Neuronal stem cell (in vitro differentiated cells): ENCODE results near the gene ARF6.
A peak's percentile ranks its signal among the peaks of the same experiment; 100 is the strongest.

Experiments used
- DNase-seq: peaks from one replicate; pipeline ENCODE4 v3.0.0-alpha.2; 2013; ENCODE audit warnings: low spot score
- H2AFZ ChIP-seq: one replicate; pipeline ENCODE4 v1.6.1; 2013; ENCODE audit warnings: mild to moderate bottlenecking, low read length, inconsistent platforms
- H2AK5ac ChIP-seq: 2 replicates; pipeline ENCODE4 v1.6.1; 2013; ENCODE audit warnings: low read depth, mild to moderate bottlenecking, inconsistent platforms, low read length, moderate library complexity, mixed read lengths
- H2BK120ac ChIP-seq: 2 replicates; pipeline ENCODE4 v1.6.1; 2013; ENCODE audit warnings: low read depth, mild to moderate bottlenecking, inconsistent platforms, low read length, moderate library complexity, mixed read lengths
- H2BK12ac ChIP-seq: one replicate; pipeline ENCODE4 v1.6.1; 2013; ENCODE audit warnings: low read length, inconsistent platforms
- H2BK15ac ChIP-seq: 2 replicates; pipeline ENCODE4 v1.6.1; 2013; ENCODE audit warnings: mild to moderate bottlenecking, low read length, inconsistent platforms, mixed read lengths
- H2BK5ac ChIP-seq: one replicate; pipeline ENCODE4 v1.6.1; 2013; ENCODE audit warnings: inconsistent platforms, mild to moderate bottlenecking, low read length, moderate library complexity
- H3K14ac ChIP-seq: one replicate; pipeline ENCODE4 v1.6.1; 2013; ENCODE audit warnings: low read length, inconsistent platforms
- H3K18ac ChIP-seq: 2 replicates; pipeline ENCODE4 v1.6.1; 2013; ENCODE audit warnings: low read length, inconsistent platforms
- H3K23ac ChIP-seq: 2 replicates; pipeline ENCODE4 v1.6.1; 2013; ENCODE audit warnings: low read depth, mild to moderate bottlenecking, mixed read lengths, low read length, inconsistent platforms; ENCODE audit not compliant: poor library complexity
- H3K27ac ChIP-seq: replicated peaks from 3 replicates; pipeline ENCODE4 v1.5.1; 2013; ENCODE audit warnings: low read length, inconsistent platforms
- H3K27me3 ChIP-seq, 3 experiments: 2 replicates each; pipeline ENCODE4 v1.6.1; 2013; ENCODE audit warnings: low read length in 3 of 3, mild to moderate bottlenecking in 2 of 3, inconsistent platforms in 1 of 3, low read depth in 1 of 3, mixed read lengths in 1 of 3, moderate library complexity in 1 of 3; ENCODE audit not compliant: control insufficient read depth in 3 of 3, insufficient read depth in 3 of 3
- H3K36me3 ChIP-seq, 2 donors: replicated peaks in 1 of 2; 2 replicates each; pipeline ENCODE4 v1.6.1; 2013; ENCODE audit warnings: low read length in 2 of 2; ENCODE audit not compliant: control insufficient read depth in 2 of 2, insufficient read depth in 2 of 2
- H3K4ac ChIP-seq: 2 replicates; pipeline ENCODE4 v1.6.1; 2013; ENCODE audit warnings: inconsistent platforms, mild to moderate bottlenecking, low read length, moderate library complexity
- H3K4me1 ChIP-seq, 2 donors: 1 replicate in 1 of 2; 2 replicates in 1 of 2; pipeline ENCODE4 v1.6.1; 2013; ENCODE audit warnings: low read length in 2 of 2, low read depth in 1 of 2; ENCODE audit not compliant: control insufficient read depth in 2 of 2, insufficient read depth in 1 of 2
- H3K4me2 ChIP-seq: one replicate; pipeline ENCODE4 v1.6.1; 2013; ENCODE audit warnings: mild to moderate bottlenecking, low read length, inconsistent platforms; ENCODE audit not compliant: insufficient read depth, poor library complexity, severe bottlenecking
- H3K4me3 ChIP-seq, 2 donors: 2 replicates each; pipeline ENCODE4 v1.5.1; 2013; ENCODE audit warnings: low read length in 2 of 2, mild to moderate bottlenecking in 2 of 2, inconsistent platforms in 1 of 2, moderate library complexity in 1 of 2
- H3K79me1 ChIP-seq: one replicate; pipeline ENCODE4 v1.6.1; 2013; ENCODE audit warnings: low read depth, mild to moderate bottlenecking, inconsistent platforms, low read length, moderate library complexity
- H3K9ac ChIP-seq: one replicate; pipeline ENCODE4 v1.6.1; 2013; ENCODE audit warnings: mild to moderate bottlenecking, low read depth, low read length, inconsistent platforms; ENCODE audit not compliant: poor library complexity
- H3K9me3 ChIP-seq, 2 donors: replicated peaks in 1 of 2; 2 replicates each; pipeline versions ENCODE3 to v1.6.1; 2013; ENCODE audit warnings: low read length in 2 of 2, mild to moderate bottlenecking in 2 of 2, inconsistent platforms in 1 of 2, low read depth in 1 of 2, mixed read lengths in 1 of 2, moderate library complexity in 1 of 2; ENCODE audit not compliant: control insufficient read depth in 2 of 2, insufficient read depth in 1 of 2
- H4K8ac ChIP-seq: one replicate; pipeline ENCODE4 v1.6.1; 2013; ENCODE audit warnings: low read depth, mild to moderate bottlenecking, inconsistent platforms, low read length, moderate library complexity
- H4K91ac ChIP-seq: one replicate; pipeline ENCODE4 v1.6.1; 2013; ENCODE audit warnings: low read length, low read depth, mild to moderate bottlenecking, inconsistent platforms; ENCODE audit not compliant: poor library complexity
- WGBS, 2 donors: extraction: QIAGEN DNeasy Blood & Tissue Kit; methylation state at CpG; one replicate each; pipeline ENCODE4 v1.1.7; 2013; ENCODE audit warnings: missing lambda C conversion rate in 2 of 2, mixed read lengths in 1 of 2; ENCODE audit not compliant: insufficient read length in 2 of 2, insufficient replicate concordance in 1 of 2; ENCODE audit errors: extremely low coverage in 2 of 2; 5-methylcytosine and 5-hydroxymethylcytosine counted together

Gene ARF6

GRCh38 chr14:49857427-49858003 is 35.4 kb upstream of the ARF6 start:
- Histone ChIP-seq H3K4me2 (no peak overlapping the region), H2BK12ac (no peak overlapping the region), H3K14ac (no peak overlapping the region), H3K9ac (no peak overlapping the region), H3K79me1 (peaks cover under 1% of the 10 kb centered on the region), H4K91ac (no peak overlapping the region), H3K36me3 (no peaks in the 10 kb centered on the region), H2BK5ac (no peak overlapping the region), H2AFZ (no peak overlapping the region), H2AK5ac (no peak overlapping the region), H3K9me3 (no peaks in the 10 kb centered on the region), H3K27ac (no peak overlapping the region), H3K27me3 (no peaks in the 10 kb centered on the region), H2BK120ac (no peak overlapping the region), H3K4me1 (peaks cover 0 to 2% of the 10 kb centered on the region in 2 donors), H2BK15ac (no peak overlapping the region), H3K4me3 (no peak overlapping the region), H3K4ac (no peak overlapping the region), H3K23ac (no peak overlapping the region), H3K18ac (no peak overlapping the region), H4K8ac (no peak overlapping the region)
- DNase-seq = no peak
- no CpG with 5 or more reads among the region's 6 CpGs for WGBS, 2 donors

- Histone ChIP-seq H4K8ac (no peak overlapping the region), H2BK120ac (no peak overlapping the region), H4K91ac (no peak overlapping the region), H2BK15ac (no peak overlapping the region), H3K23ac (no peak overlapping the region), H2AK5ac (no peak overlapping the region), H3K4me1 (peaks cover 0 to 2% of the 10 kb centered on the region in 2 donors), H3K4me3 (no peak overlapping the region), H3K4me2 (no peak overlapping the region), H3K79me1 (no peaks in the 10 kb centered on the region), H2BK12ac (no peak overlapping the region), H3K36me3 (no peaks in the 10 kb centered on the region), H3K9ac (no peak overlapping the region), H2AFZ (no peak overlapping the region), H3K18ac (no peak overlapping the region), H3K4ac (no peak overlapping the region), H3K27ac (no peak overlapping the region), H3K14ac (no peak overlapping the region), H3K27me3 (no peaks in the 10 kb centered on the region), H3K9me3 (no peaks in the 10 kb centered on the region), H2BK5ac (no peak overlapping the region)
- DNase-seq = no peak
- no CpG with 5 or more reads among the region's 3 CpGs for WGBS, 2 donors
Measured at GRCh38 chr14:49858383-49858782, 34.5 kb upstream of the ARF6 start.

GRCh38 chr14:49860988-49861698 is 31.7 kb upstream of the ARF6 start:
- no peak overlapping the region for H3K23ac ChIP-seq
- H2BK15ac ChIP-seq = no peak overlapping the region
- peak overlapping the region; percentile 66 for H3K4me2 ChIP-seq
- no peak for DNase-seq
- no peak overlapping the region for H2BK5ac ChIP-seq
- H2BK120ac ChIP-seq = no peak overlapping the region
- H3K9ac ChIP-seq = peak overlapping the region; percentile 17
- H3K18ac ChIP-seq = peak overlapping the region; percentile 85
- no peaks in the 10 kb centered on the region for H3K9me3 ChIP-seq
- H4K91ac ChIP-seq = no peak overlapping the region
- no peaks in the 10 kb centered on the region for H3K27me3 ChIP-seq
- H3K36me3 ChIP-seq = no peaks in the 10 kb centered on the region
- no peaks in the 10 kb centered on the region for H3K79me1 ChIP-seq
- no peak overlapping the region for H2AK5ac ChIP-seq
- no CpG with 5 or more reads among the region's 4 CpGs for WGBS, 2 donors
- H3K27ac ChIP-seq = peak overlapping the region; percentile 97
- peaks cover 0 to 2% of the 10 kb centered on the region in 2 donors for H3K4me1 ChIP-seq
- H4K8ac ChIP-seq = no peak overlapping the region
- H3K14ac ChIP-seq = no peak overlapping the region
- H2AFZ ChIP-seq = peak overlapping the region; percentile 87
- peak overlapping the region; percentile 55 to 91 for H3K4me3 ChIP-seq
- no peak overlapping the region for H3K4ac ChIP-seq
- no peak overlapping the region for H2BK12ac ChIP-seq

GRCh38 chr14:49861699-49862088 is 31.2 kb upstream of the ARF6 start:
- no peak overlapping the region for H2BK12ac ChIP-seq
- H3K4me2 ChIP-seq = peak overlapping the region; percentile 66
- no CpG with 5 or more reads among the region's 12 CpGs for WGBS, 2 donors
- H4K91ac ChIP-seq = no peak overlapping the region
- no peak overlapping the region for H2BK15ac ChIP-seq
- no peak overlapping the region for H3K4ac ChIP-seq
- peak overlapping the region; percentile 55 to 91 for H3K4me3 ChIP-seq
- H3K9ac ChIP-seq = peak overlapping the region; percentile 85
- no peaks in the 10 kb centered on the region for H3K79me1 ChIP-seq
- no peak overlapping the region for H3K23ac ChIP-seq
- H3K36me3 ChIP-seq = no peaks in the 10 kb centered on the region
- peak; percentile 74 for DNase-seq
- H2AK5ac ChIP-seq = no peak overlapping the region
- peak overlapping the region; percentile 87 for H2AFZ ChIP-seq
- no peaks in the 10 kb centered on the region for H3K27me3 ChIP-seq
- no peaks in the 10 kb centered on the region for H3K9me3 ChIP-seq
- no peak overlapping the region for H3K14ac ChIP-seq
- H3K27ac ChIP-seq = peak overlapping the region; percentile 97
- H3K18ac ChIP-seq = peak overlapping the region; percentile 85
- H2BK5ac ChIP-seq = no peak overlapping the region
- H4K8ac ChIP-seq = no peak overlapping the region
- H3K4me1 ChIP-seq = peaks cover 0 to 2% of the 10 kb centered on the region in 2 donors
- no peak overlapping the region for H2BK120ac ChIP-seq
